ENCODE results near the gene ATG4D. TPM values are rescaled to one million over a fixed set of nuclear protein-coding genes. Genes with fewer than 3 reads are reported as not detected.
"Not testable (repeated sequence)": the region's sequence is repeated elsewhere in the genome, so short reads cannot be mapped to it uniquely, and the experiment has no call there.

Gene ATG4D
- total RNA-seq, 2 donors from 2014 or later: 41.6 to 50.2 TPM

- intact Hi-C loops (cut with DNase I): no loop called here
- peak; percentile 52 to 62 for ATAC-seq
- DNase-seq: no peak
Observed at GRCh38 chr19:10517760-10518443, 25.8 kb upstream of the ATG4D start.

GRCh38 chr19:10518444-10519361 is 25.0 kb upstream of the ATG4D start:
- intact Hi-C loops (cut with DNase I): no loop called here
- DNase-seq: no peak
- ATAC-seq: peak in 1 of 2 donors; percentile 5

- DNase-seq (no peak), ATAC-seq (no peak)
- intact Hi-C loops (cut with DNase I): no loop called here
Observed at GRCh38 chr19:10519421-10519820, 24.3 kb upstream of the ATG4D start.

- intact Hi-C loops (cut with DNase I): no loop called here
- ATAC-seq (no peak), DNase-seq (no peak)
Observed at GRCh38 chr19:10520652-10521318, 22.9 kb upstream of the ATG4D start.

GRCh38 chr19:10521461-10522171 is 22.1 kb upstream of the ATG4D start:
- DNase-seq (no peak), ATAC-seq (no peak)
- intact Hi-C loops (cut with DNase I): no loop called here

- DNase-seq (no peak), ATAC-seq (no peak)
- intact Hi-C loops (cut with DNase I): no loop called here
Observed at GRCh38 chr19:10523135-10523636, 20.5 kb upstream of the ATG4D start.

- ATAC-seq (no peak), DNase-seq (no peak)
- intact Hi-C loops (cut with DNase I): no loop called here
Observed at GRCh38 chr19:10525636-10526035, 18.1 kb upstream of the ATG4D start.

- DNase-seq; ATAC-seq; intact Hi-C loops (cut with DNase I): not testable (repeated sequence)
Observed at GRCh38 chr19:10526887-10527286, 16.8 kb upstream of the ATG4D start.

GRCh38 chr19:10532457-10532856 is 11.2 kb upstream of the ATG4D start:
- ATAC-seq (no peak), DNase-seq (no peak)
- intact Hi-C loops (cut with DNase I): no loop called here

GRCh38 chr19:10533646-10534386 is 9.9 kb upstream of the ATG4D start:
- ATAC-seq (peak in 1 of 2 donors; percentile 48), DNase-seq (no peak)
- intact Hi-C loops (cut with DNase I): no loop called here

GRCh38 chr19:10535613-10536012 is 8.1 kb upstream of the ATG4D start:
- ATAC-seq (no peak), DNase-seq (no peak)
- intact Hi-C loops (cut with DNase I): no loop called here

- ATAC-seq (no peak), DNase-seq (no peak)
- intact Hi-C loops (cut with DNase I): no loop called here
Observed at GRCh38 chr19:10537668-10538067, 6.0 kb upstream of the ATG4D start.

GRCh38 chr19:10538204-10538983 is 5.3 kb upstream of the ATG4D start:
- ATAC-seq (no peak), DNase-seq (no peak)
- intact Hi-C loops (cut with DNase I): no loop called here

- intact Hi-C loops (cut with DNase I); DNase-seq; ATAC-seq: not testable (repeated sequence)
Observed at GRCh38 chr19:10539016-10539415, 4.7 kb upstream of the ATG4D start.

GRCh38 chr19:10543059-10543419 is 665 bp upstream of the ATG4D start:
- no peak for ATAC-seq
- intact Hi-C loops (cut with DNase I): no loop called here
- DNase-seq: no peak

- ATAC-seq: peak; percentile 43 to 44
- DNase-seq: peak; percentile 56
- intact Hi-C loops (cut with DNase I): no loop called here
Observed at GRCh38 chr19:10544242-10544752, 593 bp downstream of the ATG4D start.

GRCh38 chr19:10544753-10545251 is 1.1 kb downstream of the ATG4D start:
- ATAC-seq (no peak), DNase-seq (no peak)
- intact Hi-C loops (cut with DNase I): no loop called here

Measured in left cardiac atrium (tissue), 4 donors.